Stimulated activated naive CD4-positive, alpha-beta T cell (primary cell): ENCODE data around the gene SH3RF3.

Source experiments
- DNase-seq, 6 experiments: peaks; one replicate each; lab custom pipeline; 2025; lab: John Stamatoyannopoulos, UW

The SH3RF3 gene

DNA sequence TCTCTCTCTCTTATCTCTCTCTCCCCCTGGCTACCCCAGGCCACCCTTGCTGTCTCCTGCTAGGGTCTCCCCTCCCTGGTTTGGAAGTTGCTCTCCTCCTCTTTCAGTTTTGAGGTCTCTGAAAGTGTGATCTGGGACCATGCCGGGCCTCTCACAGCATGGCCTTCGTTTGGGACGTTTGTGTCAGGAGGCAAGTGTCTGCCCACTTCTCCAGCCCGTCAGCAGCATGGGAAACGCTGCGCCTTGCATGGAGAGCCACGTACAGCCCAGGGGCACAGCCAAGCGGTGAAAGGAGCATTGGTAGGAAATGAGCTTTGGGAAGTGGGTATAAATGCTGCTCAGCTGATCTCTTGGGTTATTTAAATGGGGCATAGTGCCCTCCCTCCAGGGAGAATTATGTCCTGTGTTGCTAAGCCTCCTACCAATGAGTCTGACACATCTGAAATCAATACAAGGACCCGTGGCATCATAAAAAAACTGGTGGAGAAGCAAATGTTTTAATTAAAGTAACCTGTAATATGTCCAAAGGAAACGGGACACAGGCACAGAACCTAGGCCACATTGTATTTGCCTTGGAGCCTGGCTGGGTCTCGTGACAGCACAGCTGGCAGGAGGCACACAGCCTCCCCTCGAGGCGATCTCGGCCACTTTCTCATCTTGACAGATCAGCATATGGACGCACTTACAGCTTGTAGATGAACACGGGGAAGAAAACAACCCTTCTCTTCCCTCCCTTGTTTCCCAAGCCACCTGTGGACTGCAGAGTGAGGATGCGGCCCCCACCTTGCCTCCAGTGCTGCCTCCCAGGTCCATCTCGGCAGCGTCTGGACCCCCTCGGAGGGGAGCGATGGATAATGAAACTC is 72.7 kb downstream of the SH3RF3 start:
- DNase-seq = no peak

DNA sequence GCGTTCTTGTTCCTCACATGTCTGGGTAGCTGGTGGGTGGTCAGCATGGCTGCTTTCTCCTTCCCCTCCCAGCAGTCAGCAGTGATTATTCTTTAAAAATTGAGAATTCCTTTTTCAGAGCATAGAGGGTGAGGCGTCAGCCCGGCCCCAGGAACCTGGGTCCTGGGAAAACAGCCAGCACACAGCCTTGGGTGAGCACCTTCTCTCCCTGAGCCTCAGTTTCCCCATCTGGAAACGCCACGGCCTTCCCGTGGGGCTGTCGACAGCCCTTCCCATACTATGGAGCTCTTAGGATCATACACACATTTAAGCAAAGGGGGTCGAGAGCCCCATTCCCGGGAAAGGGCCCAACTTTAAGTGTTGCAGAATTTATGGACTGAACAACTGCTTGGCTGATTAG is 73.5 kb downstream of the SH3RF3 start:
- DNase-seq = no peak

DNA sequence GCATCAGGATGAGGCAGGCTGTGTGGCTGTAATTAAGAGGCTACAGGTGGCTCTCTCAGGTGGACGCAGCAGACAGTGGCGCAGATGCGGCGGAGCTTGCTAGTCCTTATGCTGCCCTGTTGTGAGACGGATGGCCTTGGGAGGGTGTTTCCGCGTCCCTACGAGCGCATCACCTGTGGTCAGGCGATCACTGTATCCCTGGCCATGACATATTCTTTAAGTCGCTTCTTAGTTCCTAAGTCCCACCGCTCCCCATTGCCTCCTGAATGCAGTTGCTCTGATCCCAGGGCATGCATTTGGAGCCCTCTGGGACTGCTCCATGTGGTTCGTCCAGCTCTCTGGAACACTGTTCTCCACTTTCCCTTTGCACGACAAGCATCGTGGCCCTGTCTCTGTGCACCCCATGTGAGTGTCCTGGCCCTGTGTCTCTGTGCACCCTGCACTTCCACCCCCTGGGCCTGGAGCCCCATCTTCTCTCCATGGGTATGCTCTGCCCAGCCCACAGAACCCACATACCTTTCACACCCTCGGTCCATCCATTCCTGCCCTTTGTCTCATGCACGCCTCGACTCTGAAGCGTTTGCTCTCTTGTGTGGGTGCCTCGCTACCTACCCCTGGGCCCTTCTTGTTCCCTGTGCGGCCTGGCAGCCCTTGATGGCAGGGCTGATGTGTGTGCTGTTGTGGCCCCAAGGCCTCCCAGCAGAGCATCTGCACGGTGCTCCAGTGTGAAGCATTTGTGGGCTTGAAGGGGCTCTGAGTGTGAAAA is 74.4 kb downstream of the SH3RF3 start:
- DNase-seq = no peak

DNA sequence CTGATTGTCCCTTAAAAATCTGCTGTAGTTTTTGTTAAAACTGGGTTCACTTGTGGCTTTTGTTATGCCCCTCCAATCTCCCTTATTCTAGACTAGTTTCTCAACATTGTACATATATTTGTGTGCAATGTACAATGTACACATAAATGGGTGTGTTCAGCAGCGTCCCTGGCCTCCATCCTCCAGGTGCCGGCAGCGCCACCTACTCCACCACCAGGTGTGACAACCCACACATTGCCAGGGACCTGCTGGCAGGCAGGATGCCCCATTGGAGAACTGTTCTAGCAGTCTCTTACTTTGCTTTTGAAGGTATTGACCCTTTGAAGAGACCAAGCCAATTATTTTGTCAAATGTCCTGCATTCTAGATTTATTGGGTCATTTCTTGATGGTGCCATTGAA is 75.4 kb downstream of the SH3RF3 start:
- DNase-seq = no peak

DNA sequence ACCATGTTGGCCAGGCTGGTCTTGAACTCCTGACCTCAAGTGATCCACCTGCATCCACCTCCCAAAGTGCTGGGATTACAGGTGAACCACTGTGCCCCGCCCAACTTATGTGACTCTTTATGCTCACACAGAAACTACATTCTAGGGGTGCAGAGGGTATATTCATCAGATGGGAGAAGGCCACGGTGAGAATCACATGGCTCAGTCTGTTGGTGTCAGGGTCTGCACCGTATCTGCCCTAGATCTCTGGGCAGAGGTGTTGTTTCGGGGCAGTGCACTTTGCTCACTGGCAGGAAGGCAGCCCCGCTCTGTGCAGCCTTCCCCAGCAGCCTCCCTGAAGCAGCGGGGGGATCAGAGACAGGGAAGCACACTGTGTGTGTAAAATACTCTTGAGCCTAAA is 76.4 kb downstream of the SH3RF3 start:
- DNase-seq = no peak

DNA sequence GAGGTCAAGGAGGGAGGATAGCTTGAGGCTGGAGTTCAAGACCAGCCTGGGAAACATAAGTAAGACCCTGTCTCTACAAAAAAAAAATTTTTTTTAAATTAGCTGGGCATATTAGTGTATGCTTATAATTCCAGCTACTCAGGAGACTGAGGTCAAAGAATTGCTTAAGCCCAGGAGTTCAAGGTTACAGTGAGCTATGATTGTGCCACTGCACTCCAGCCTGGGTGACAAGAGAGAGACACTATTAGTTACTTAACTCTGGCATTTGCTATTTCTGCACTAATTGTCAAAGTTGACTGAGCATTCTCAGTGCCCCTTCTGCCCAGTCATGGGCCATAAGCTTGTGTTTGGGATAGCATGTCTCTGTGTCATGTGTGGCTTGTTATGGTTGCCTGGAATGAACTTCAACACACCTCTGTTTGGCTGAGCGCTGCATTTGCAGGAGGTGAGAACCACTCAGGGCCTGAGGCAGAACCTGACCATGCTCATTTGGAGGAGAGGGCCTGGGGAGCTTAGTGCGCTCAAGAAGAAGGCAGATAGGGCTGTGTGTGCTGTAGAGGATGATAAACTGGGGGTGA is 77.7 kb downstream of the SH3RF3 start:
- DNase-seq = no peak

DNA sequence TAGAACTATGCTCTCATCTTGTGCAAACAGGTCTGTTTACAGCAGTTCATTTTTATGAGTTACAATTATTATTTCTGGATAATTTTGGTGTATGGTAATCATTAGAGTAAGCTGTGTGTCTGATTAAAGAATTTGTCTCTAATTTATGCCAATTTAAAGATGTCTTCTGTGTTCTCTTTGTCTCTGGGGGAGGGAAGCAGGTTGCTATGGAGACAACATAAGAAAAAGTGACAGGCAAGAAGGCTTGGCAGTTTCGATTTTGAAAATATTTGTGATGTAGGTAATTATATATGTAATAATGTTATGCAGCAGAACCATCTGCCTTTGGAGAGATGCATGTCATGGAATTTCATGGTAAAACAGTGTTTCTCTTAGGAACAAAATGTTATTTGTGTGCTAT is 78.2 kb downstream of the SH3RF3 start:
- DNase-seq = no peak

DNA sequence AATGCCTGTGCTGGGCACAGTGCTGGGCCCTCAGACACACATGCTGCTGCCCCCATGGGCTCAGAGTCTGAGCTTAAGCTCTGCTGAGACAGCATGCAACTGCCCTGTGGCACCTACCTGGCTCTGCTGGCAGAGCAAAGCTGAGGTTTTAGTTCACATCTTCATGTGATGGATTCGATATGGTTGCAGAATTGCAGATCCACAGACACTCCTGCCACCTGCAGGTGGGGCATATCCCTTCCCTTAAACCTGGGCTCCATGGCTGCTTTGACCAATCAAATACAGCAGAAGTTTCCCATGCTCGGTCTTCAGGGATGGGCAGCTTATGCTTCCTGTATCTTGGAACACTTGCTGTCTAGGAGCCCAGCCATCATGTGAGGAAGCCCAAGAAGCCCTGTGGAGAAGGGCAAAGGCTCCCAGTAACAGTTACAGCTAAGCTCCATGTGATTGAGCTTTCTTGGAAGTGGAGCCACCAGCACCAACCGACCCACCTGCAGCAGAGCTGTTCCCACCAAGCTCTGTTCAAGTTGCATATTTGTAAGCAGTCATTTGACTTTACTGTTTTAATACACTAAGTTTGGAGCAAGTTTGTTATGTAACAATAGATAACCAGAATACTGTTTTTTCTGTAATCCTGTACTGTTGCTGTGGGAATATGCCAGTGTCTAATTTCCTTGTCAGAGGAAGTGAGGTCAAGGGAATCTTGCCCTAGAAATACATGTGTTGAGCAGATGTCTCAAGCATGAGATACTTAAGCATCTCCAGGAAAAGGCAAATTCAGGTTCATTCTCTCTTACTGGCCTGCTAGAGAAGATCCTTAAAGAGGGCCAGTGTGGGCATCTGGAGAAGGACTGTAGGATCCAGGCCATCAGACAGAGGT is 79.3 kb downstream of the SH3RF3 start:
- DNase-seq = no peak

DNA sequence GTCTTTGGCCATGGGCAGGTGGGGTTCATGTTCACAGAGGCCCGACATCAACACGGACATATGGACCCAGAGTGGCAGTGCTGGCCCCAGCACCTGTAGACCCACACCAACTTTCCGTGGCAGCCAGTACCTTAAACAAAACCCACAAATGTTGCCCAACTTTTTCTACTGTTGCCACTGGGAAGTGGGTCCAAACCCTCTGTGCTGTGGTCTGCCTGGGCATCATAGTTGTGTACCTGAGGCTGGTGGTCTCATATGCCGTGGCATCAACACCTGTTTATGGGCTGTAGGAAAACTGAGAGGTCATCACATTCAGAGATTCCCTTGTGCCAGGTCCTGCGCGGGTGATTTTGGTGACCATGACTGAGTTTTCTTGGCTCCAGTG is 79.9 kb downstream of the SH3RF3 start:
- no peak for DNase-seq

DNA sequence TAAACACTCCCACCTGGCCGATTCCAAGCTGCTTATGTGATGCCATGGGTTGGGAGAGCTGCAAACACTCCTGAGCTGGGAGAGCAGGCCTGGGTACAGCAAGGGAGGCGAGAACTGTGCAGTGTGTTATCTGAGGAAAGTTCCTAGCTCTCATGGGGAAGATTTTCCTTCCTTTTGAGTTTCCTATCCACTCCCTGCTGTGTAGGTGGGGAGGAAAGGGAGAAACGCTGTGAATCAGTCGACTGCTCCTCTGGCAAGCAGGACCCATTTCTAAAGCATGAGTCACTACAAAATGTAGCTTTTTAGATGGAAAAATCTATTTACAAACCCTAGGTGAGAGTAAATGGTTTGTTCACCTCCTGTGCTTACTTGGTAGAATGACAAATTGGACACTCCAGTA is 80.4 kb downstream of the SH3RF3 start:
- DNase-seq = no peak

DNA sequence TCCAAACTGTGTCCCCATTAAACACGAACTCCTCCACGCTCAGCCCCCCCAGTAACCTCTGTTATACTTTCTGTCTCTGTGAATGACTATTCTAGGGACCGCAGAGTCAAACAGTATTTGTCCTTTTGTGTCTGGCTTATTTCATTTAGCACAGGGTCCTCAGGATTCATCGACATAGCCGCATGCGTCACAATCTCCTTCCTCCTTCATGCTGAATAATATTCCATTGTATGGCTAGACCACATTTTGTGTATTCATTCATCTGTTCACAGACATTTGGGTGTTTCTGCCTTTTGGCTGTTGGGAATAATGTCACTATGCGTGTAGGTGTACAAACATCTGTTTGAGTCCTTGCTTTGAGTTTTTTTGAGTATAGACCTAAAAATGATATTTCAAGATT is 80.9 kb downstream of the SH3RF3 start:
- DNase-seq = no peak

DNA sequence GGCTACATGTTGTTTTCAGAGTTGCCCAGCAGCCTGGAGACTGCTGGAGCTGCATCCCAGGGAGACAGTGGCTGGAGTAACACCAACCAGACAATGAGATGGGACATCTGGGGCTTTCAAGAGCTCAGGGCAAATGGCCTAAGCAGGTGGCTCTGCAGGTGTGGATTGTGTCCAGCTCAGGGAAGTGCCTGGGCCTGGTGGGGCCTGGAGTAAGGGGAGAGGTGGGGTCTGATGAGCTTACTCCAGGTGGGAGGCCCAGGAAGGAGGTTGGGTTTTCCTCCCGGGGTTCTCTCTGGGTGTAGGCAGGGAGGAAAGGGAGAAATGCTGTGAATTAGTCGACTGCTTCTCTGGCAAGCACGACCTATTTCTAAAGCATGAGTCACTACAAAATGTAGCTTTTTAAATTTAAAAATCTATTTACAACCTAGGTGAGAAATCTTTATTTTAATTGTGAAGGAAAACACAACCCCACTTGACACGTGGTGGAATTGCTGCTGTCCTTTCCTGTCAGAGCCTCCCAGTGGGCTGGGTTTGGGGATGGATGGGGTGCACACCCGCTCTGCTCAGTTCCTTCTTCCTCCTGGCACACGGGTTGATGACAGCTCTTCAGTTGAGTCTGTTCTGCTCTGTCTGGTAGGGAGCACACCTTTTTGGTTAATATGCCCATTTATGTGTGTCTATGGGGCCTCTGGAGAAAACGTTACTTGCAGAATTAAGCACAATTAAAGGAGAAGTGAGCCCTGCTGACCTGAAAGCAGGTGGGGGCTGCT is 81.6 kb downstream of the SH3RF3 start:
- DNase-seq = no peak

DNA sequence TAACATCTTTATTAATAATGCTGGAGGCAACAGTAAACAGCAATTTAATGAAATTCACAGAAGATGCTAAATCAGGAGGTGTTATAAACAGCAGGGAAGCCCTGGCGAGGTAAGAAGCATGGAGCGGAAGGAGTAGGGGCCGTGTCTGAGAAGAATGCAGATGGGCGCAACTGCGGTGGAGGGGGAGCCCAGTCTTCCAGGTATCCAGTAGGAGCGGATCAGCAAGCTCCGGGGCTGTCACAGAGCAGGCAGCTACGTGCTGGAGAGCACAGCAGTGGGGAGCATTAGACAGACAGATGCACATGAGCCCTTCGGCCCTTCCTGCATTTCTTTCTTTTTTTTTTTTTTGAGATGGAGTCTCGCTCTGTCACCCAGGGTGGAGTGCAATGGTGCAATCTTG is 82.3 kb downstream of the SH3RF3 start:
- DNase-seq = no peak

DNA sequence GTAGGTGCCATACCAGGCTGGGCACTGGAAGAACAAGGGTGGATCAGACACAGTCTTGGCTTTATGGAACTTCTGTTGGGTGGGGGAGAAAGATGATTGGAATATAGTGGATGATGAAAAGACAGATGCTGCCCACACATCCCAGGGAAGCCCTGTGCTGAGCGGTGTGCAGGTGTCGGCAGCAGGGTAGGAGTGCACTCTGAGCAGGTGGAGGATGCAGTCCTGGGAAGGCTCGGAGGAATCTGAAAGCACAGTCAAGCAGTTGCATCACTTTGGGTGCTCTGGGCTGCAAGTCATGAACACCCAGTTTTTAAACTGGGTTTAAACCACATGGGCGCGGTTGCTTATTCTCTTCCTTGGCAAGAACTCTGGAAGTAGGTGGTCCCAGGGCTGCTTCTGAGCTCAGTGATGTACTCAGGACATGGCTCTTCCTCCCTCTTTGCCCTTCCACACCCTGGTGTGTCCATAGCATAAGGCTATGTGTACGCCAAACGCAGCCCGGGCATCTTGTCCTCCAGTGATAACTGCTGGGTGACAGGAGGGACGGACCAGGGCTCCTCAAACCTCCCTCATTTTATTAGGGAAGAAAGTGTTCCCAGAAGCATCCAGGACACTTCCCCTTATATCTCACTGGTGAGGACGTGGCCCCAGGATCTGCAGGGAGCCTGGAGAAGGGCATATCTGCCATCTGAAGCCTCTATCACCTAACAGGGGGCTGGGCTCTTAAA is 84.0 kb downstream of the SH3RF3 start:
- no peak for DNase-seq

DNA sequence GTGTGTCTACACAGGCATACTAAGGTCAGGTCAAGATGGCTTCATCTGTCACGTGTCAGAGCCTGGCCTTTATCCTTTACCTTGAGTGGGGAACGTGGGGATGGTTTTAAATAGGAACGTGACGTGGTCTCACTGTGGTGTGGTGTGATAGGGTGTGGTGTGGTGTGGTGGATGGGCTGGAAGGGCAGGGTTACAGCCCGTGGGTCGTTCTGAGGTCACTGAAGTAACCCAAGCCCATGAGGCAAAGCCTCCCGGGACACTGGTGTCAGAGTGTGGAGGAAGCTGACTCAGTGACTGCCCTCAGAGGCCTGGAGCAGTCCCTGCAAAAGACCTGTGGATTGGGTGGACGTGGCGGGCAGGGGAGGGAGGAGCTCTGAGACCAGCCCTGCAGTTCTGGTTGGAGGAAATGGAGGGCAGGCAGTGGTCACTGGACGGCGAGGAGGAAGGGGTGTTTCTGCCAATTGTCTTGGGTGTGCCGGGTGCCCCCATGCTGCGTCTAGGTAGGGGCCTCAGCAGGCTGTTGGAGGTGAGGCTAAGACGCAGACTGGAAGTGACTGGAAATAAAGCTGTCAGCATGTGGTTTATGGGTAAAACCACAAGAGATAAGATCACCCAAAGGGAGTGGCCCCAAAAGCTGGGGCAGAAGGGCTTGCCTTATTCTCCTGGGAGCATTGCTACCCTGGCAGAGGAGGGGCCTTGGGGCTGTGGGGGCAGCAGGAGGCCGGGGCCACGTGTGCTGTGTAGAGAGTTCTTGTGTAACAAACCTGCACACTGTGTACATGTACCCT is 84.8 kb downstream of the SH3RF3 start:
- peak; percentile 25 to 84 (median 64) for DNase-seq

DNA sequence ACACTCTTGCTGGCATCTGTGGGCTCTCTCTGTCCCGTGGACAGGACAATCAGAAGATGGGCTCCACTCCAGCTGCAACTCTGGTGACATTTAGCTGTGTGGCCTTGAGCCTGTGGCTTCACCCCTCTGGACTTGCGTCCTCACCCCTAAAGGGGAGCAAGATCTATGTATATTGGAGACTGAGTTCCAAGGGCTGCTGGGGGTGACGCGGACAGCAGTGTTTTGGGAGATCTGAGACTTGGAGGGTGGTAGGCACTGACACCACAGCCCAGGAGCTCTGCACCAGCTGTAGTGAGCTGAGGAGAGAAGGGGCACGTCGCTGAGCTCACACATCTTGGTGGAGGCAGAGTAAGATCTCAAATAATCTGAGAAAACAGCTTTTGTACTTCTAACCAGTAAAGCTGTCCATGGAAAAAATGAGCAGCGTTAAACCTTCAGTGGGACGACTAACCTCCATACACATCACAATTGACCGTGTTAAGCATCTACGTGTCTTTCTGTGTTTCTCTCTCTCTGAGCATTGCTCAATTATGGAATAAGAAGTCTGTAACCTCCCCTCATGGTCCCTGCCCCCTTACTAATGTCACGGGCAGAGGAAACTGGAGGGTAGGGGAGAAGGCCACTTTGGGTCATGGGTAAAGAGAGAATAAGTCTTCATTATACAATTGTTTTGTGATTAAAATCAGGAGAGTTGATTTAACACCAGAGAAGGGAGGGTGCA is 85.8 kb downstream of the SH3RF3 start:
- DNase-seq = peak in 1 of 6 experiments; percentile 41

DNA sequence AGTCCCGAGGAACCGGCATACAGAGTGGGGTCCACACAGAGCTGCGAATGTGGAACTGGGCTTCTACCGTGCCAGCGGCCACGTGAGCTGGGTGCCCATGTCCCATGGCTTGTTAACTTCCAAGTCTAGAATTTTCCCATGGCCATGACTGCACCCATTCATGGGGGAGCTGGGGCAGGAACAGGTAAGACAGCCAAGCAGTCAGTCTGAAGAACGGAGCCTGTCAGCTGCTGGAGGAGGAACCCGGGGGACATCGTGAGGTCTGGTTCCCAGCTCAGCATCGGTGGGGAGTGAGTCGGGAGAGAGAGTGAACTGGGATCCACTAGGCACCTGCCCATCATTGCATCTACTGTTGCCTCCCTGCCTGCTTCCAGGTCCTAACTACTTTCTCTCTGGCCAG is 86.9 kb downstream of the SH3RF3 start:
- no peak for DNase-seq

DNA sequence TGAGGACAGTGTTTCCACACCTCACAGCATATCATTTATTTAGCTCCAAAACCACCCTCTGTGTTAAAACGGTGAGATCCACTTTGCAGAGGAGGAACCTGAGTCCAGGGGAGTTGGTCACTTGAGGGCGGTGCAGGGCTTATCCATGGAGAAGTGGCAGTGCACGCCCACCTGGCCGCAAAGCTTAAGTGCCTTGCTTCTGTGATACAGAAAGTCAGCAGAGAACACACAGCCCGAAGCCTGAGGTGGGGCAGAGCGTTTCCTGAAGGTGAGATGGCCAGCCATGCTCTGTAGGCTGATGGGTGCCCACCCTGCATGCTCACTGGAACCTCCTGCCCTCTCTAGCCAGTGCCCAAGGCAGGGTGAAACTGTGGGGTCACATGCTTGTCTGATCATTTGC is 87.3 kb downstream of the SH3RF3 start:
- no peak for DNase-seq
